BJ (cell line): ENCODE measurements around the gene SLC23A2. TPM values are rescaled to one million over a fixed set of nuclear protein-coding genes. Genes with fewer than 3 reads are reported as not detected.

Experiments
- CTCF ChIA-PET: fragments of 350-600 bp; formaldehyde crosslinking; extraction: SDS; loops from one replicate; lab custom pipeline; 2021; ENCODE audit warnings: antibody characterized with exemption, inconsistent platforms; lab: Yijun Ruan, JAX
- POLR2A ChIA-PET: fragments of 300-600 bp; sonication (Branson Sonifier 250); formaldehyde crosslinking; extraction: SDS; loops from one replicate; lab custom pipeline; 2021; ENCODE audit warnings: antibody characterized with exemption; lab: Charles Lee
- DNase-seq: peaks from one replicate; pipeline ENCODE4 v3.0.0-alpha.2; 2011; ENCODE audit warnings: low read depth
- H3K27me3 ChIP-seq: 2 replicates; pipeline ENCODE4 v1.6.0; 2011; ENCODE audit warnings: low read length; ENCODE audit not compliant: control insufficient read depth, insufficient read depth
- H3K36me3 ChIP-seq: 2 replicates; pipeline ENCODE4 v1.5.1; 2011; ENCODE audit warnings: low read length; ENCODE audit not compliant: control insufficient read depth, insufficient read depth
- H3K4me3 ChIP-seq: 2 replicates; pipeline ENCODE4 v1.5.1; 2011; ENCODE audit warnings: low read depth, mild to moderate bottlenecking, control low read depth, low read length
- polyA minus RNA-seq: library from RNA; depleted of rRNA, polyadenylated mRNA; stranded (reverse); fragments of >200 nt; gene quantifications from 2 replicates; pipeline ENCODE4 v1.2.3, GENCODE V29; 2011; rRNA and poly(A)+ RNA removed
- polyA plus RNA-seq: library from polyadenylated mRNA; depleted of rRNA; stranded (reverse); fragments of >200 nt; gene quantifications from 2 replicates; pipeline ENCODE4 v1.2.3, GENCODE V29; 2011; rRNA removed
- TF ChIP-seq, protein P1 (sequence below): IDR thresholded peaks from 2 replicates; pipeline ENCODE4 v1.5.1; 2011; ENCODE audit warnings: low read depth, mild to moderate bottlenecking, control low read depth, inconsistent platforms, low read length, moderate library complexity; ENCODE audit not compliant: insufficient read depth

Gene SLC23A2
- polyA plus RNA-seq (8.0 and 11.2 TPM in 2 replicates), polyA minus RNA-seq (12.4 and 14.7 TPM in 2 replicates)

- TF ChIP-seq, protein P1, sequence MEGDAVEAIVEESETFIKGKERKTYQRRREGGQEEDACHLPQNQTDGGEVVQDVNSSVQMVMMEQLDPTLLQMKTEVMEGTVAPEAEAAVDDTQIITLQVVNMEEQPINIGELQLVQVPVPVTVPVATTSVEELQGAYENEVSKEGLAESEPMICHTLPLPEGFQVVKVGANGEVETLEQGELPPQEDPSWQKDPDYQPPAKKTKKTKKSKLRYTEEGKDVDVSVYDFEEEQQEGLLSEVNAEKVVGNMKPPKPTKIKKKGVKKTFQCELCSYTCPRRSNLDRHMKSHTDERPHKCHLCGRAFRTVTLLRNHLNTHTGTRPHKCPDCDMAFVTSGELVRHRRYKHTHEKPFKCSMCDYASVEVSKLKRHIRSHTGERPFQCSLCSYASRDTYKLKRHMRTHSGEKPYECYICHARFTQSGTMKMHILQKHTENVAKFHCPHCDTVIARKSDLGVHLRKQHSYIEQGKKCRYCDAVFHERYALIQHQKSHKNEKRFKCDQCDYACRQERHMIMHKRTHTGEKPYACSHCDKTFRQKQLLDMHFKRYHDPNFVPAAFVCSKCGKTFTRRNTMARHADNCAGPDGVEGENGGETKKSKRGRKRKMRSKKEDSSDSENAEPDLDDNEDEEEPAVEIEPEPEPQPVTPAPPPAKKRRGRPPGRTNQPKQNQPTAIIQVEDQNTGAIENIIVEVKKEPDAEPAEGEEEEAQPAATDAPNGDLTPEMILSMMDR, result no peak
- CTCF ChIA-PET, result no interaction called here
- DNase-seq, result no peak
These were observed at the start of gene SLC23A2 for GRCh38 chr20:5001174-5002076. TSS of gene SLC23A2 (minus strand) at chr20:5001510. CDS start at chr20:4932562, 68,948 bp downstream.

DNA sequence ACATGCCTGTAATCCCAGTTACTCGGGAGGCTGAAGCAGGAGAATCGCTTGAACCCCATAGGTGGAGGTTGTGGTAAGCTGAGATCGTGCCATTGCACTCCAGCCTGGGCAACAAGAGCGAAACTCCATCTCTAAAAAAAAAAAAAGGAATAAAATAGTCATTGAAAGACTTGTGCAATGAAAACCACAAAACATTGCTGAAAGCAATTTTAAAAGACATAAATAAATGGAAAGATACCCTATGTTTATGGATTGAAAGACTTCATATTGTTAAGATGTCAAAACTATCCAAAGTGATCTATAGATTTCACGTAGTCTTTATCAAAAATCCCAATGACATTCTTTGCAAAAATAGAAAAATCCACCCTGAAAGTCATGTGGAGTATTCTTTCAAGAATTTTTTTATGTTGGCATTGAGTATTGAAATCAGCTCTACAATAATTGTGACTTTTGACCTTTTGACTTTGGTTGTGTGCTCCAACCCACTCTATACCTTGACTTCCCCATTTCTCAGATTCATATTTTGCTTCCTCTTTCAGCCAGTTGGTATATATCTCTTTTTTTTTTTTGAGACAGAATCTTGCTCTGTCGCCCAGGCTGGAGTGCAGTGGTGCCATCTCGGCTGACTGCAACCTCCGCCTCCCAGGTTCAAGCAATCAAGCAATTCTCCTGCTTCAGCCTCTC lies 45.5 kb upstream of the SLC23A2 start:
- TF ChIP-seq, protein P1, result no peak
- CTCF ChIA-PET, result interaction anchor here (1.0 kb wide), 1 partner anchor 306 kb away, joined by 3 read pairs; no protein-coding TSS in a partner anchor
- POLR2A ChIA-PET, result no interaction called here

More at GRCh38 chr20:5001174-5002076, at the start of gene SLC23A2:
- no peaks in the 10 kb centered on the region for H3K36me3 ChIP-seq
- POLR2A ChIA-PET, result no interaction called here
- H3K4me3 ChIP-seq, result peak within 1 kb of the TSS; percentile 75
- H3K27me3 ChIP-seq, result no peaks in the 10 kb centered on the region; the same call in 1 of the 2 replicates

GRCh38 chr20:5045906-5046305 lies 44.6 kb upstream of the SLC23A2 start:
- CTCF ChIA-PET, result no interaction called here
- Histone ChIP-seq H3K4me3 (no peak overlapping the region), H3K27me3 (peaks cover 3% of the 10 kb centered on the region; the same call in 1 of the 2 replicates), H3K36me3 (no peaks in the 10 kb centered on the region)
- no peak for DNase-seq
- POLR2A ChIA-PET, result no interaction called here
- TF ChIP-seq, protein P1, result no peak

More for the DNA sequence above, 45.5 kb upstream of the SLC23A2 start:
- Histone ChIP-seq H3K4me3 (no peak overlapping the region), H3K36me3 (no peaks in the 10 kb centered on the region), H3K27me3 (peaks cover 3% of the 10 kb centered on the region; the same call in 1 of the 2 replicates)
- no peak for DNase-seq

GRCh38 chr20:5044075-5044620 lies 42.8 kb upstream of the SLC23A2 start:
- ChIA-PET CTCF (no interaction called here), POLR2A (no interaction called here)
- no peak for DNase-seq

More at GRCh38 chr20:5044075-5044620, 42.8 kb upstream of the SLC23A2 start:
- TF ChIP-seq, protein P1, result no peak
- no peaks in the 10 kb centered on the region for H3K36me3 ChIP-seq
- H3K4me3 ChIP-seq, result no peak overlapping the region
- peaks cover 3% of the 10 kb centered on the region; the same call in 1 of the 2 replicates for H3K27me3 ChIP-seq
